ENCODE data around the gene RASSF5.

RASSF5 gene

GRCh38 chr1:206554211-206554610, 46.9 kb downstream of the RASSF5 start:
- no peak for DNase-seq

GRCh38 chr1:206554701-206555472, 47.6 kb downstream of the RASSF5 start:
- DNase-seq = no peak

GRCh38 chr1:206555473-206555935, 48.2 kb downstream of the RASSF5 start:
- no peak for DNase-seq

GRCh38 chr1:206556047-206556749, 48.9 kb downstream of the RASSF5 start:
- DNase-seq = no peak

GRCh38 chr1:206556750-206557635, 49.7 kb downstream of the RASSF5 start:
- peak; percentile 88 for DNase-seq

- peak; percentile 76 for DNase-seq
Observed at GRCh38 chr1:206557636-206558473, 50.5 kb downstream of the RASSF5 start.

GRCh38 chr1:206558794-206559671, 51.7 kb downstream of the RASSF5 start:
- DNase-seq = no peak

- DNase-seq = no peak
Observed at GRCh38 chr1:206559672-206559995, 52.3 kb downstream of the RASSF5 start.

GRCh38 chr1:206560007-206560716, 52.8 kb downstream of the RASSF5 start:
- no peak for DNase-seq

GRCh38 chr1:206563367-206564207, 56.3 kb downstream of the RASSF5 start:
- DNase-seq = no peak

GRCh38 chr1:206565995-206566394, 58.7 kb downstream of the RASSF5 start:
- DNase-seq = no peak

GRCh38 chr1:206566999-206567398, 59.7 kb downstream of the RASSF5 start:
- DNase-seq = no peak

GRCh38 chr1:206568256-206568655, 60.9 kb downstream of the RASSF5 start:
- no peak for DNase-seq

GRCh38 chr1:206568779-206569352, 61.5 kb downstream of the RASSF5 start:
- DNase-seq = no peak

- no peak for DNase-seq
Observed at GRCh38 chr1:206569556-206569955, 62.2 kb downstream of the RASSF5 start.

- DNase-seq = no peak
Observed at GRCh38 chr1:206570529-206570928, 63.2 kb downstream of the RASSF5 start.

- no peak for DNase-seq
Observed at GRCh38 chr1:206572835-206573234, 65.5 kb downstream of the RASSF5 start.

- peak; percentile 59 for DNase-seq
Observed at GRCh38 chr1:206573319-206573718, 66.0 kb downstream of the RASSF5 start.

- DNase-seq = no peak
Observed at GRCh38 chr1:206573762-206574161, 66.4 kb downstream of the RASSF5 start.

Data from inflammatory macrophage treated with lipopolysaccharide for 4 hours (primary cell).